ENCODE results near the gene ACTC1.

Gene ACTC1

GRCh38 chr15:34755419-34755773 is 40.0 kb downstream of the ACTC1 start:
- DNase-seq = no peak

- no peak for DNase-seq
These were observed 40.5 kb downstream of the ACTC1 start, which contains the start of gene GJD2 for GRCh38 chr15:34754674-34755418. Gene GJD2, minus strand, starts transcription at chr15:34754998. Its CDS starts 510 bp downstream, at chr15:34754488.

- no peak for DNase-seq
These were observed 41.2 kb downstream of the ACTC1 start for GRCh38 chr15:34754171-34754601.

GRCh38 chr15:34753236-34753894 is 42.0 kb downstream of the ACTC1 start:
- no peak for DNase-seq

- DNase-seq = no peak
These were observed 45.7 kb downstream of the ACTC1 start for GRCh38 chr15:34749691-34750090.
